Liver (tissue), 3 donors: ENCODE measurements around the gene PIP4K2B.

Experiments used
- EGR1 ChIP-seq, 2 donors: IDR thresholded peaks; 2 replicates each; pipeline ENCODE4 v1.6.1; 2016 to 2018; ENCODE audit warnings: antibody characterized with exemption in 2 of 2, low read depth in 2 of 2
- FOXA1 ChIP-seq: IDR thresholded peaks from 2 replicates; pipeline ENCODE4 v1.6.1; 2016; ENCODE audit warnings: antibody characterized with exemption
- YY1 ChIP-seq: IDR thresholded peaks from 2 replicates; pipeline ENCODE4 v1.6.1; 2016; ENCODE audit warnings: antibody characterized with exemption, mild to moderate bottlenecking
- TF ChIP-seq, protein P1 (sequence below): fragments of 150-350 bp; IDR thresholded peaks from 2 replicates; pipeline ENCODE4 v1.5.1; 2017; ENCODE audit warnings: improper control_type of control experiment, low read depth, low read length; ENCODE audit not compliant: missing input control
- TF ChIP-seq, protein P2 (sequence below): IDR thresholded peaks from 2 replicates; pipeline ENCODE4 v1.6.1; 2016; ENCODE audit warnings: antibody characterized with exemption, mild to moderate bottlenecking
- TF ChIP-seq, protein P3 (sequence below): IDR thresholded peaks from 2 replicates; pipeline ENCODE4 v1.6.1; 2016; ENCODE audit warnings: antibody characterized with exemption
- donor health status: healthy.
- donor health status: healthy.

DNA sequence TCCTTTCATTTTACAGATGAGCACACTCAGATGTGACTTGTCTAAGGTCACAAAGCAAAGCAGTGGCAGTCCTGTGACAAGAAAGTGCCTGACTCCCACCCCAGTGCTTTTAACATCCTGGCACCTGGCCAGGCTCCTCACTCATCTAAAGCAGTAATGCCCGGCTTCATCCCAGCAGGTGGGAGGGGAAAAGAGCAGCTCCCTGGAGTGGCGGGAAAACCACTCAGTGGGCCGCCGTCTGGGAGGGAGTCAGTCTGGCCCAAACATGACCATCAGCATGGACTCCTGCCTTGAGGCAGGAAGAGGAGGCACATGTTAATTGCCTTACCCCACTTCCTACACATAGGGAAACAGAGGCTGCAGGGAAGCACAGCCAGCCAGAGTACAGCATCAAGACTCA lies 53.8 kb downstream of the PIP4K2B start:
- TF ChIP-seq FOXA1 = no peak
- TF ChIP-seq, protein P1, sequence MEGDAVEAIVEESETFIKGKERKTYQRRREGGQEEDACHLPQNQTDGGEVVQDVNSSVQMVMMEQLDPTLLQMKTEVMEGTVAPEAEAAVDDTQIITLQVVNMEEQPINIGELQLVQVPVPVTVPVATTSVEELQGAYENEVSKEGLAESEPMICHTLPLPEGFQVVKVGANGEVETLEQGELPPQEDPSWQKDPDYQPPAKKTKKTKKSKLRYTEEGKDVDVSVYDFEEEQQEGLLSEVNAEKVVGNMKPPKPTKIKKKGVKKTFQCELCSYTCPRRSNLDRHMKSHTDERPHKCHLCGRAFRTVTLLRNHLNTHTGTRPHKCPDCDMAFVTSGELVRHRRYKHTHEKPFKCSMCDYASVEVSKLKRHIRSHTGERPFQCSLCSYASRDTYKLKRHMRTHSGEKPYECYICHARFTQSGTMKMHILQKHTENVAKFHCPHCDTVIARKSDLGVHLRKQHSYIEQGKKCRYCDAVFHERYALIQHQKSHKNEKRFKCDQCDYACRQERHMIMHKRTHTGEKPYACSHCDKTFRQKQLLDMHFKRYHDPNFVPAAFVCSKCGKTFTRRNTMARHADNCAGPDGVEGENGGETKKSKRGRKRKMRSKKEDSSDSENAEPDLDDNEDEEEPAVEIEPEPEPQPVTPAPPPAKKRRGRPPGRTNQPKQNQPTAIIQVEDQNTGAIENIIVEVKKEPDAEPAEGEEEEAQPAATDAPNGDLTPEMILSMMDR = no peak
- TF ChIP-seq EGR1 (IDR thresholded peaks at IDR 0.05; ENCODE audit: low read depth in 2 of 2) = no peak
- TF ChIP-seq, protein P2, sequence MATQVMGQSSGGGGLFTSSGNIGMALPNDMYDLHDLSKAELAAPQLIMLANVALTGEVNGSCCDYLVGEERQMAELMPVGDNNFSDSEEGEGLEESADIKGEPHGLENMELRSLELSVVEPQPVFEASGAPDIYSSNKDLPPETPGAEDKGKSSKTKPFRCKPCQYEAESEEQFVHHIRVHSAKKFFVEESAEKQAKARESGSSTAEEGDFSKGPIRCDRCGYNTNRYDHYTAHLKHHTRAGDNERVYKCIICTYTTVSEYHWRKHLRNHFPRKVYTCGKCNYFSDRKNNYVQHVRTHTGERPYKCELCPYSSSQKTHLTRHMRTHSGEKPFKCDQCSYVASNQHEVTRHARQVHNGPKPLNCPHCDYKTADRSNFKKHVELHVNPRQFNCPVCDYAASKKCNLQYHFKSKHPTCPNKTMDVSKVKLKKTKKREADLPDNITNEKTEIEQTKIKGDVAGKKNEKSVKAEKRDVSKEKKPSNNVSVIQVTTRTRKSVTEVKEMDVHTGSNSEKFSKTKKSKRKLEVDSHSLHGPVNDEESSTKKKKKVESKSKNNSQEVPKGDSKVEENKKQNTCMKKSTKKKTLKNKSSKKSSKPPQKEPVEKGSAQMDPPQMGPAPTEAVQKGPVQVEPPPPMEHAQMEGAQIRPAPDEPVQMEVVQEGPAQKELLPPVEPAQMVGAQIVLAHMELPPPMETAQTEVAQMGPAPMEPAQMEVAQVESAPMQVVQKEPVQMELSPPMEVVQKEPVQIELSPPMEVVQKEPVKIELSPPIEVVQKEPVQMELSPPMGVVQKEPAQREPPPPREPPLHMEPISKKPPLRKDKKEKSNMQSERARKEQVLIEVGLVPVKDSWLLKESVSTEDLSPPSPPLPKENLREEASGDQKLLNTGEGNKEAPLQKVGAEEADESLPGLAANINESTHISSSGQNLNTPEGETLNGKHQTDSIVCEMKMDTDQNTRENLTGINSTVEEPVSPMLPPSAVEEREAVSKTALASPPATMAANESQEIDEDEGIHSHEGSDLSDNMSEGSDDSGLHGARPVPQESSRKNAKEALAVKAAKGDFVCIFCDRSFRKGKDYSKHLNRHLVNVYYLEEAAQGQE = no peak
- no peak for TF ChIP-seq YY1
- TF ChIP-seq, protein P3, sequence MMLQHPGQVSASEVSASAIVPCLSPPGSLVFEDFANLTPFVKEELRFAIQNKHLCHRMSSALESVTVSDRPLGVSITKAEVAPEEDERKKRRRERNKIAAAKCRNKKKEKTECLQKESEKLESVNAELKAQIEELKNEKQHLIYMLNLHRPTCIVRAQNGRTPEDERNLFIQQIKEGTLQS = no peak
